HepG2 (cell line): ENCODE results near the gene CCDC142. TPM values are rescaled to one million over a fixed set of nuclear protein-coding genes. Genes with fewer than 3 reads are reported as not detected.

Experiments
- ATAC-seq: fragments of 200-7000 bp; cut with Tn5 transposase; 3 replicates; pipeline ENCODE4 v1.9.1; 2020; ENCODE audit warnings: mild to moderate bottlenecking, moderate library complexity
- BruUV-seq: library from RNA; stranded (reverse); fragments of 400-500 nt; replicated peaks from 2 replicates; lab custom pipeline; 2021; lab: Mats Ljungman, UMichigan
- CTCF ChIA-PET: fragments of 300-600 bp; formaldehyde crosslinking; extraction: SDS; loops from one replicate; lab custom pipeline; 2021; ENCODE audit warnings: low total read pairs, inconsistent platforms, low intra/inter-chr PET ratio; lab: Yijun Ruan, JAX
- POLR2A ChIA-PET: fragments of 350-600 bp; sonication (Branson Sonifier 250); formaldehyde crosslinking; loops from one replicate; lab custom pipeline; 2020; ENCODE audit warnings: antibody characterized with exemption, inconsistent platforms; lab: Yijun Ruan, JAX
- DNase-seq: peaks from one replicate; pipeline ENCODE4 v3.0.0-alpha.2; 2015; ENCODE audit warnings: low spot score
- FAIRE-seq: peaks from 3 replicates; lab custom pipeline; 2011; peaks lifted over from hg19 to GRCh38; lab: Jason Lieb, UNC
- H2AFZ ChIP-seq: one replicate; pipeline ENCODE4 v1.6.1; 2011; ENCODE audit warnings: low read length, inconsistent platforms
- H3K27ac ChIP-seq: fragments of 300-600 bp; 3 replicates; pipeline ENCODE4 v1.8.0; 2011; ENCODE audit warnings: mixed run types, mild to moderate bottlenecking, mixed read lengths, low read length, inconsistent platforms; ENCODE audit not compliant: insufficient read depth; ENCODE audit errors: extremely low read length
- H3K27me3 ChIP-seq, 2 experiments: fragments of 200-600 bp in 1 of 2; 2 replicates in 1 of 2; 3 replicates in 1 of 2; pipeline versions ENCODE4 v1.6.0 to v1.8.0; 2011; ENCODE audit warnings: low read length in 2 of 2, mild to moderate bottlenecking in 2 of 2, moderate library complexity in 2 of 2, inconsistent platforms in 1 of 2; ENCODE audit not compliant: insufficient read depth in 2 of 2, control insufficient read depth in 1 of 2
- H3K36me3 ChIP-seq, 2 experiments: fragments of 200-600 bp in 1 of 2; replicated peaks in 1 of 2; 2 replicates in 1 of 2; 3 replicates in 1 of 2; pipeline versions ENCODE4 v1.5.1 to v1.8.0; 2011; ENCODE audit warnings: low read length in 2 of 2, inconsistent platforms in 1 of 2; ENCODE audit not compliant: insufficient read depth in 2 of 2, control insufficient read depth in 1 of 2
- H3K4me1 ChIP-seq: 2 replicates; pipeline ENCODE4 v1.5.1; 2012; ENCODE audit warnings: low read length, inconsistent platforms; ENCODE audit not compliant: insufficient read depth
- H3K4me2 ChIP-seq: 2 replicates; pipeline ENCODE4 v1.6.0; 2011; ENCODE audit warnings: low read depth, low read length, inconsistent platforms
- H3K4me3 ChIP-seq, 3 experiments: fragments of 200-600 bp in 1 of 3; sonication (generic), shearing (Covaris generic) in 1 of 3; replicated peaks in 1 of 3; 2 replicates each; pipeline ENCODE4 v1.5.1; 2011 to 2016; ENCODE audit warnings: low read length in 3 of 3, inconsistent platforms in 2 of 3, low read depth in 2 of 3, mild to moderate bottlenecking in 2 of 3, control low read depth in 1 of 3, mixed read lengths in 1 of 3; ENCODE audit not compliant: insufficient read depth in 1 of 3
- H3K79me2 ChIP-seq: one replicate; pipeline ENCODE4 v1.6.1; 2011; ENCODE audit warnings: low read length, inconsistent platforms; ENCODE audit not compliant: insufficient read depth
- H3K9ac ChIP-seq: 2 replicates; pipeline ENCODE4 v1.6.0; 2011; ENCODE audit warnings: mild to moderate bottlenecking, low read depth, low read length, inconsistent platforms; ENCODE audit not compliant: insufficient read depth
- H3K9me3 ChIP-seq: 2 replicates; pipeline ENCODE4 v1.5.1; 2012; ENCODE audit warnings: mild to moderate bottlenecking, low read length
- H4K20me1 ChIP-seq: 2 replicates; pipeline ENCODE4 v1.6.0; 2011; ENCODE audit warnings: inconsistent platforms, mild to moderate bottlenecking, low read length, moderate library complexity; ENCODE audit not compliant: insufficient read depth
- AHR ChIP-seq: IDR thresholded peaks from 2 replicates; pipeline ENCODE4 v1.6.1; 2018; ENCODE audit warnings: missing genetic modification reagents, missing compliant biosample characterization
- JUND ChIP-seq: sonication (generic); formaldehyde crosslinking; IDR thresholded peaks from 2 replicates; pipeline ENCODE4 v1.8.0; 2022; ENCODE audit warnings: mild to moderate bottlenecking, missing genetic modification reagents
- MTA1 ChIP-seq: sonication (generic); formaldehyde crosslinking; IDR thresholded peaks from 2 replicates; pipeline ENCODE4 v1.4.0; 2020; ENCODE audit warnings: missing genetic modification reagents, mild to moderate bottlenecking, borderline replicate concordance
- SNAPC2 ChIP-seq: sonication (generic); formaldehyde crosslinking; IDR thresholded peaks from 2 replicates; pipeline ENCODE4 v1.8.1; 2022; ENCODE audit warnings: mild to moderate bottlenecking, missing genetic modification reagents
- SP4 ChIP-seq: sonication (generic); formaldehyde crosslinking; IDR thresholded peaks from 2 replicates; pipeline ENCODE4 v1.8.1; 2023; ENCODE audit warnings: mild to moderate bottlenecking, missing genetic modification reagents
- ZNF33A ChIP-seq: sonication (generic); formaldehyde crosslinking; IDR thresholded peaks from 2 replicates; pipeline ENCODE4 v1.5.1; 2020; ENCODE audit warnings: missing genetic modification reagents, mild to moderate bottlenecking, moderate library complexity, borderline replicate concordance
- WGBS: methylation state at CpG from one replicate; pipeline ENCODE4 v1.1.6; 2017; ENCODE audit warnings: low lambda C conversion rate; 5-methylcytosine and 5-hydroxymethylcytosine counted together
- in situ Hi-C: cut with HindIII; loops from 2 replicates; pipeline ENCODE4 v1.10.0; 2017; ENCODE audit warnings: low pct_unique_long_range_greater_than_20kb; ENCODE audit not compliant: extremely low pct_ligation_motif_present
- intact Hi-C: fragments of 100-400 bp; cut with micrococcal nuclease; formaldehyde crosslinking; loops from one replicate; pipeline ENCODE4 v1.10.0; 2022; ENCODE audit not compliant: unreplicated experiment
- polyA plus RNA-seq, 8 experiments: library from polyadenylated mRNA; depleted of rRNA in 3 of 8; stranded (reverse) in 7 of 8; unstranded in 1 of 8; fragments of >200 nt; fragmentation: Illumina TruSeq in 4 of 8; extraction: Trizol in 4 of 8; gene quantifications; 2 replicates each; pipeline versions ENCODE4 v1.2.1 to v1.2.3, GENCODE V29; 2011 to 2016; ENCODE audit warnings: low read depth in 4 of 8, missing spikeins in 1 of 8, mixed read lengths in 1 of 8; ENCODE audit not compliant: insufficient read depth in 1 of 8
- total RNA-seq, 5 experiments: library from RNA; depleted of rRNA; stranded (reverse); fragments of >200 nt; fragmentation: Illumina TruSeq; extraction: Trizol; gene quantifications; 2 replicates each; pipeline ENCODE4 v1.2.3, GENCODE V29; 2016; ENCODE audit warnings: low read depth in 1 of 5
- TF ChIP-seq, protein P1 (sequence below): IDR thresholded peaks from 2 replicates; pipeline ENCODE4 v1.6.1; 2016; ENCODE audit warnings: missing biosample characterization, missing genetic modification reagents, low read depth
- TF ChIP-seq, protein P2 (sequence below): sonication (generic); formaldehyde crosslinking; IDR thresholded peaks from 2 replicates; pipeline ENCODE4 v1.5.1; 2020; ENCODE audit warnings: missing genetic modification reagents, mild to moderate bottlenecking, borderline replicate concordance
- TF ChIP-seq, protein P3 (sequence below): sonication (generic); formaldehyde crosslinking; IDR thresholded peaks from 2 replicates; pipeline ENCODE4 v1.4.0; 2020; ENCODE audit warnings: mild to moderate bottlenecking, missing genetic modification reagents
- TF ChIP-seq, protein P4 (sequence below): sonication (generic); formaldehyde crosslinking; IDR thresholded peaks from 2 replicates; pipeline ENCODE4 v1.4.0; 2020; ENCODE audit warnings: missing genetic modification reagents
- TF ChIP-seq, protein P5 (sequence below): sonication (generic); formaldehyde crosslinking; IDR thresholded peaks from 2 replicates; pipeline ENCODE4 v1.5.0; 2020; ENCODE audit warnings: mild to moderate bottlenecking, missing genetic modification reagents

CCDC142 gene
- total and polyA plus RNA-seq, 2 of the 13 experiments (the other 11 are each of a cell fraction or from before 2014, with no cell fraction given), result 14.7 to 30.4 TPM

DNA sequence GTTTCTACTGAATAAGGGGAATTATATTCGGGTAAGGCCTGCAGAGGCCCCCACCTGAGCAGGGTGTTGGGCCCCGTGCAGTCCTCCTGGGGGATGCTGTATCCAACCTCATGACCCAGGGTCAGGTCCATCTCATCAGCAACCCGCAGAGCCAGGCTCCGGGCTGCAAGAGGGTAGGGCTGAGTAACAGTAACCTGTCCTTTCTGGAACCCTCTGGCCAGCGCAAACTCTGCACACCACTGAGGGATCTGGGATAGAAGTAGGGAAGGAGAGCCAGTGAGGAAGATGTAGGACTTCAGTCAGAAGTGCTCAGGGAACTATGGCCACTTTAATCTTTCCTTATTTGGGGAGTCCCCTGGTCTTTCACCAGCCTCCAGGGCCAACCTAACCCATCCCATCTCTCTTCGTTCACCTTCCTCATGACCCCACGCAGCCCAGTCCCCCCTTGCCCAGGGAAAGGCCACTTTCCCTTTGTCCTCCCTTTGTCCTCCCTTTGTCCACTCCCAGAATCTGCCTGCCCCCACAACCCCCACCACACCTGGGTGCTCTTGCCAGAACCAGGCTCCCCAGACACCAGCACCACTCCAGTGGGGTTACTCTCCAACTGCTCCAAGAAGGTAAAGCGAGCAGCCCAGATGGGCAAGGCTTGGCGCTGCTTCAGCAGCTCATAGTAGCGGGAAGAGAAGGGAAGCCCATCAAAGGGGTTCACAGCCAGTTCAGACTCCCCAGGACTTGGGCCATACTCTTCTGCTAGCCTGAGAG lies 42.3 kb upstream of the CCDC142 start:
- Histone ChIP-seq H3K4me1 (peaks cover 51% of the 10 kb centered on the region), H3K36me3 (peaks cover 21 to 46% of the 10 kb centered on the region in 2 experiments), H3K27ac (peak overlapping the region; percentile 89), H3K27me3 (no peaks in the 10 kb centered on the region; a peak in 1 of 5 replicates), H3K9ac (peak overlapping the region; percentile 83), H2AFZ (peak overlapping the region; percentile 20), H3K4me3 (peak overlapping the region; percentile 45 to 76 (median 62)), H4K20me1 (no peaks in the 10 kb centered on the region), H3K79me2 (peaks cover 45% of the 10 kb centered on the region), H3K9me3 (no peaks in the 10 kb centered on the region), H3K4me2 (peak overlapping the region; percentile 100)
- no TSS peak for BruUV-seq
- DNase-seq, result no peak
- ChIA-PET POLR2A (interaction anchor here (1.1 to 5.4 kb wide), 11 partner anchors 12 to 83 kb away, joined by 4 to 135 read pairs (median 10); partner anchors contain the start of genes CCDC142, LBX2, MRPL53 and PCGF1), CTCF (no interaction called here)
- 91% methylated on average over 10 of the region's 10 CpGs for WGBS
- intact Hi-C loops, result no loop called here
- FAIRE-seq, result no peak
- in situ Hi-C loops, result no loop called here
- ATAC-seq, result no peak
- TF ChIP-seq AHR (CRISPR knock-in tag), result no peak
- TF ChIP-seq, protein P1, sequence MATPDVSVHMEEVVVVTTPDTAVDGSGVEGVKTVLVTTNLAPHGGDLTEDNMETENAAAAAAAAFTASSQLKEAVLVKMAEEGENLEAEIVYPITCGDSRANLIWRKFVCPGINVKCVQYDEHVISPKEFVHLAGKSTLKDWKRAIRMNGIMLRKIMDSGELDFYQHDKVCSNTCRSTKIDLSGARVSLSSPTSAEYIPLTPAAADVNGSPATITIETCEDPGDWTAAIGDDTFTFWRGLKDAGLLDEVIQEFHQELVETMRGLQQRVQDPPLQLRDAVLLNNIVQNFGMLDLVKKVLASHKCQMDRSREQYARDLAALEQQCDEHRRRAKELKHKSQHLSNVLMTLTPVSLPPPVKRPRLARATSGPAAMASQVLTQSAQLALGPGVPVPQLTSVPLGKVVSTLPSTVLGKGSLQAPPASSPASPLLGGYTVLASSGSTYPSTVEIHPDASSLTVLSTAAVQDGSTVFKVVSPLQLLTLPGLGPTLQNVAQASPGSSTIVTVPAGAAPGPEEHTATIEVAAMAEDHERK, result no peak
- TF ChIP-seq MTA1 (CRISPR knock-in tag), result peak; percentile 61; the same call in 1 of the 2 replicates
- TF ChIP-seq, protein P2, sequence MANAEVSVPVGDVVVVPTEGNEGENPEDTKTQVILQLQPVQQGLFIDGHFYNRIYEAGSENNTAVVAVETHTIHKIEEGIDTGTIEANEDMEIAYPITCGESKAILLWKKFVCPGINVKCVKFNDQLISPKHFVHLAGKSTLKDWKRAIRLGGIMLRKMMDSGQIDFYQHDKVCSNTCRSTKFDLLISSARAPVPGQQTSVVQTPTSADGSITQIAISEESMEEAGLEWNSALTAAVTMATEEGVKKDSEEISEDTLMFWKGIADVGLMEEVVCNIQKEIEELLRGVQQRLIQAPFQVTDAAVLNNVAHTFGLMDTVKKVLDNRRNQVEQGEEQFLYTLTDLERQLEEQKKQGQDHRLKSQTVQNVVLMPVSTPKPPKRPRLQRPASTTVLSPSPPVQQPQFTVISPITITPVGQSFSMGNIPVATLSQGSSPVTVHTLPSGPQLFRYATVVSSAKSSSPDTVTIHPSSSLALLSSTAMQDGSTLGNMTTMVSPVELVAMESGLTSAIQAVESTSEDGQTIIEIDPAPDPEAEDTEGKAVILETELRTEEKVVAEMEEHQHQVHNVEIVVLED (CRISPR knock-in tag), result no peak
- TF ChIP-seq, protein P3, sequence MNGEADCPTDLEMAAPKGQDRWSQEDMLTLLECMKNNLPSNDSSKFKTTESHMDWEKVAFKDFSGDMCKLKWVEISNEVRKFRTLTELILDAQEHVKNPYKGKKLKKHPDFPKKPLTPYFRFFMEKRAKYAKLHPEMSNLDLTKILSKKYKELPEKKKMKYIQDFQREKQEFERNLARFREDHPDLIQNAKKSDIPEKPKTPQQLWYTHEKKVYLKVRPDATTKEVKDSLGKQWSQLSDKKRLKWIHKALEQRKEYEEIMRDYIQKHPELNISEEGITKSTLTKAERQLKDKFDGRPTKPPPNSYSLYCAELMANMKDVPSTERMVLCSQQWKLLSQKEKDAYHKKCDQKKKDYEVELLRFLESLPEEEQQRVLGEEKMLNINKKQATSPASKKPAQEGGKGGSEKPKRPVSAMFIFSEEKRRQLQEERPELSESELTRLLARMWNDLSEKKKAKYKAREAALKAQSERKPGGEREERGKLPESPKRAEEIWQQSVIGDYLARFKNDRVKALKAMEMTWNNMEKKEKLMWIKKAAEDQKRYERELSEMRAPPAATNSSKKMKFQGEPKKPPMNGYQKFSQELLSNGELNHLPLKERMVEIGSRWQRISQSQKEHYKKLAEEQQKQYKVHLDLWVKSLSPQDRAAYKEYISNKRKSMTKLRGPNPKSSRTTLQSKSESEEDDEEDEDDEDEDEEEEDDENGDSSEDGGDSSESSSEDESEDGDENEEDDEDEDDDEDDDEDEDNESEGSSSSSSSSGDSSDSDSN (CRISPR knock-in tag), result 0 out of 2 replicates have a peak, but pooled peaks have one; percentile 11
- no peak for TF ChIP-seq JUND
- TF ChIP-seq SP4 (CRISPR knock-in tag), result no peak
- 0 out of 2 replicates have a peak, but pooled peaks have one; percentile 37 for TF ChIP-seq SNAPC2 (CRISPR knock-in tag)
- TF ChIP-seq ZNF33A (CRISPR knock-in tag), result no peak
- TF ChIP-seq, protein P4, sequence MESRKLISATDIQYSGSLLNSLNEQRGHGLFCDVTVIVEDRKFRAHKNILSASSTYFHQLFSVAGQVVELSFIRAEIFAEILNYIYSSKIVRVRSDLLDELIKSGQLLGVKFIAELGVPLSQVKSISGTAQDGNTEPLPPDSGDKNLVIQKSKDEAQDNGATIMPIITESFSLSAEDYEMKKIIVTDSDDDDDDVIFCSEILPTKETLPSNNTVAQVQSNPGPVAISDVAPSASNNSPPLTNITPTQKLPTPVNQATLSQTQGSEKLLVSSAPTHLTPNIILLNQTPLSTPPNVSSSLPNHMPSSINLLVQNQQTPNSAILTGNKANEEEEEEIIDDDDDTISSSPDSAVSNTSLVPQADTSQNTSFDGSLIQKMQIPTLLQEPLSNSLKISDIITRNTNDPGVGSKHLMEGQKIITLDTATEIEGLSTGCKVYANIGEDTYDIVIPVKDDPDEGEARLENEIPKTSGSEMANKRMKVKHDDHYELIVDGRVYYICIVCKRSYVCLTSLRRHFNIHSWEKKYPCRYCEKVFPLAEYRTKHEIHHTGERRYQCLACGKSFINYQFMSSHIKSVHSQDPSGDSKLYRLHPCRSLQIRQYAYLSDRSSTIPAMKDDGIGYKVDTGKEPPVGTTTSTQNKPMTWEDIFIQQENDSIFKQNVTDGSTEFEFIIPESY (CRISPR knock-in tag), result peak; percentile 88
- TF ChIP-seq, protein P5, sequence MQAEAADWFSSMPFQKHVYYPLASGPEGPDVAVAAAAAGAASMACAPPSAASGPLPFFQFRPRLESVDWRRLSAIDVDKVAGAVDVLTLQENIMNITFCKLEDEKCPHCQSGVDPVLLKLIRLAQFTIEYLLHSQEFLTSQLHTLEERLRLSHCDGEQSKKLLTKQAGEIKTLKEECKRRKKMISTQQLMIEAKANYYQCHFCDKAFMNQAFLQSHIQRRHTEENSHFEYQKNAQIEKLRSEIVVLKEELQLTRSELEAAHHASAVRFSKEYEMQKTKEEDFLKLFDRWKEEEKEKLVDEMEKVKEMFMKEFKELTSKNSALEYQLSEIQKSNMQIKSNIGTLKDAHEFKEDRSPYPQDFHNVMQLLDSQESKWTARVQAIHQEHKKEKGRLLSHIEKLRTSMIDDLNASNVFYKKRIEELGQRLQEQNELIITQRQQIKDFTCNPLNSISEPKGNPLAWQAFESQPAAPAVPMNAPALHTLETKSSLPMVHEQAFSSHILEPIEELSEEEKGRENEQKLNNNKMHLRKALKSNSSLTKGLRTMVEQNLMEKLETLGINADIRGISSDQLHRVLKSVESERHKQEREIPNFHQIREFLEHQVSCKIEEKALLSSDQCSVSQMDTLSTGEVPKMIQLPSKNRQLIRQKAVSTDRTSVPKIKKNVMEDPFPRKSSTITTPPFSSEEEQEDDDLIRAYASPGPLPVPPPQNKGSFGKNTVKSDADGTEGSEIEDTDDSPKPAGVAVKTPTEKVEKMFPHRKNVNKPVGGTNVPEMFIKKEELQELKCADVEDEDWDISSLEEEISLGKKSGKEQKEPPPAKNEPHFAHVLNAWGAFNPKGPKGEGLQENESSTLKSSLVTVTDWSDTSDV, result peak; percentile 42; the same call in 1 of the 2 replicates
